Gastrocnemius medialis (tissue), 4 donors: ENCODE data around the gene SLC22A12. TPM values are rescaled to one million over a fixed set of nuclear protein-coding genes. Genes with fewer than 3 reads are reported as not detected.

Source experiments
- ATAC-seq, 2 donors: fragments of 150-250 bp; one replicate each; pipeline ENCODE4 v1.9.1; 2016
- DNase-seq, 2 donors: peaks; one replicate each; pipeline ENCODE4 v3.0.0-alpha.2; 2019
- H3K27ac ChIP-seq, 4 donors: fragments of 200-600 bp; sonication (generic); 1 replicate in 1 of 4; 2 replicates in 3 of 4; pipeline ENCODE4 v1.5.1; 2016 to 2018; ENCODE audit warnings: mild to moderate bottlenecking in 2 of 4, moderate library complexity in 1 of 4
- H3K27me3 ChIP-seq, 3 donors: fragments of 200-600 bp; sonication (generic) in 2 of 3; 1 replicate in 1 of 3; 2 replicates in 2 of 3; pipeline versions ENCODE4 v1.5.1 to v1.6.0; 2016 to 2019; ENCODE audit warnings: mild to moderate bottlenecking in 1 of 3, moderate library complexity in 1 of 3
- H3K36me3 ChIP-seq, 2 donors: fragments of 200-600 bp; sonication (generic) in 1 of 2; one replicate each; pipeline ENCODE4 v1.5.1; 2017 to 2018
- H3K4me1 ChIP-seq, 2 donors: fragments of 200-600 bp; sonication (generic) in 1 of 2; one replicate each; pipeline ENCODE4 v1.5.1; 2016 to 2017; ENCODE audit warnings: mild to moderate bottlenecking in 2 of 2
- H3K4me3 ChIP-seq, 4 donors: fragments of 200-600 bp; sonication (generic) in 3 of 4; 1 replicate in 1 of 4; 2 replicates in 3 of 4; pipeline ENCODE4 v1.5.1; 2016 to 2019; ENCODE audit warnings: mild to moderate bottlenecking in 2 of 4
- H3K9me3 ChIP-seq, 3 donors: fragments of 200-600 bp; sonication (generic) in 2 of 3; 1 replicate in 1 of 3; 2 replicates in 2 of 3; pipeline ENCODE4 v1.5.1; 2016 to 2019
- POLR2A ChIP-seq, 2 donors: fragments of 450-650 bp; IDR thresholded peaks; one replicate each; pipeline ENCODE4 v1.6.1; 2017; ENCODE audit warnings: antibody characterized with exemption in 2 of 2, mild to moderate bottlenecking in 2 of 2, moderate library complexity in 2 of 2
- in situ Hi-C, 4 donors: fragments of 200-750 bp; cut with MboI; loops; one replicate each; pipeline versions ENCODE4 v1.15.0 to v1.8.0; 2017; ENCODE audit warnings: low sequenced_read_pairs in 4 of 4
- intact Hi-C: fragments of 100-400 bp; cut with DNase I; formaldehyde crosslinking; loops from one replicate; pipeline ENCODE4 v1.15.1; 2023; ENCODE audit warnings: low total_unique reads
- total RNA-seq, 4 donors: library from RNA; depleted of rRNA; stranded (reverse); fragments of >200 nt; gene quantifications; one replicate each; pipeline versions ENCODE4 v1.1.0 to v1.2.3, GENCODE V29; 2016
- TF ChIP-seq, protein P1 (sequence below), 5 experiments: fragments of 450-650 bp in 3 of 5; fragments of 200-600 bp in 2 of 5; sonication (generic) in 2 of 5; IDR thresholded peaks in 4 of 5; conservative IDR thresholded peaks in 1 of 5; 1 replicate in 4 of 5; 2 replicates in 1 of 5; pipeline ENCODE4 v1.5.1; 2016 to 2019; ENCODE audit warnings: antibody characterized with exemption in 5 of 5, mild to moderate bottlenecking in 3 of 5, moderate library complexity in 3 of 5

Gene SLC22A12
- total RNA-seq, 4 donors from 2014 or later, result not detected

DNA sequence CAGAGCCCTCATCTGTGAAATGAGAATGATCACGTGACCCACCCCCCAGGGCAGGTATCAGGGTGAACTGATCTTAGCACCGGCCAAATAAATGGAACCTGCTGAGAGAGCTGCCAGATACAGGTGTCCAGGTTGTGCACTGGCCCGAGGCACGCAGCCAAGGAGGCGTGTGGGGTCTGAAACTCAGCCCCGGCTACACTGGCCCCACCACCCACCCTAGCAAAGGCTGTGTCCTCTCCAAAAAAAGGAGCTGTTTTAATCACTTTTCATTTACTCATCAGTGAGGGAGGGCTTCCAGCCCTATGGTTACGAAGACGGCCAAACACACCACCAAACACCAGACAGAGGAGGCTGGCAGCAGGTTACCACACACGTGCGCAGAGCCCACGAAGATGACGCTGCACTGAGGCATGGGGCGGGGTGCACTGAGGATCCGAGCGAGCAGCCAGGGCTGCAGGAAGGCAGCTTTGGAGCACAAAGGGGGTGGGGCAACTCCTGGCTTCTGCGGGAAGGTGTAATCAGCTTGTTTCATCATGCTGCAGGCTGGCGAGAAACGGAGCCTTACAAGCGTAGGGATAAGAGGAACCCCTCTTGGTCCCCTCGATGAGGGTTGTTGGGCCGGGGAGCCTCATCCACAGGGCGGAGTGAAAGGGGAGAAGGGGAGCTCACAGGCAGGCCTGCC is 19.5 kb upstream of the SLC22A12 start:
- in situ Hi-C loops, result no loop called here
- Histone ChIP-seq H3K27me3 (no peaks in the 10 kb centered on the region), H3K4me3 (no peak overlapping the region), H3K9me3 (no peaks in the 10 kb centered on the region), H3K27ac (no peak overlapping the region), H3K36me3 (no peaks in the 10 kb centered on the region), H3K4me1 (no peaks in the 10 kb centered on the region)
- ATAC-seq, result no peak
- TF ChIP-seq, protein P1, sequence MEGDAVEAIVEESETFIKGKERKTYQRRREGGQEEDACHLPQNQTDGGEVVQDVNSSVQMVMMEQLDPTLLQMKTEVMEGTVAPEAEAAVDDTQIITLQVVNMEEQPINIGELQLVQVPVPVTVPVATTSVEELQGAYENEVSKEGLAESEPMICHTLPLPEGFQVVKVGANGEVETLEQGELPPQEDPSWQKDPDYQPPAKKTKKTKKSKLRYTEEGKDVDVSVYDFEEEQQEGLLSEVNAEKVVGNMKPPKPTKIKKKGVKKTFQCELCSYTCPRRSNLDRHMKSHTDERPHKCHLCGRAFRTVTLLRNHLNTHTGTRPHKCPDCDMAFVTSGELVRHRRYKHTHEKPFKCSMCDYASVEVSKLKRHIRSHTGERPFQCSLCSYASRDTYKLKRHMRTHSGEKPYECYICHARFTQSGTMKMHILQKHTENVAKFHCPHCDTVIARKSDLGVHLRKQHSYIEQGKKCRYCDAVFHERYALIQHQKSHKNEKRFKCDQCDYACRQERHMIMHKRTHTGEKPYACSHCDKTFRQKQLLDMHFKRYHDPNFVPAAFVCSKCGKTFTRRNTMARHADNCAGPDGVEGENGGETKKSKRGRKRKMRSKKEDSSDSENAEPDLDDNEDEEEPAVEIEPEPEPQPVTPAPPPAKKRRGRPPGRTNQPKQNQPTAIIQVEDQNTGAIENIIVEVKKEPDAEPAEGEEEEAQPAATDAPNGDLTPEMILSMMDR (IDR thresholded peaks at IDR 0.05 in 4 of 5, conservative IDR thresholded peaks at IDR 0.05 in 1 of 5), result no peak
- no peak for TF ChIP-seq POLR2A (IDR thresholded peaks at IDR 0.05)
- DNase-seq, result no peak
- intact Hi-C loops, result no loop called here

- no peaks in the 10 kb centered on the region for H3K27me3 ChIP-seq
- no peaks in the 10 kb centered on the region for H3K36me3 ChIP-seq
- DNase-seq (no peak), ATAC-seq (no peak)
- H3K4me1 ChIP-seq, result no peaks in the 10 kb centered on the region
- no peaks in the 10 kb centered on the region for H3K9me3 ChIP-seq
- H3K27ac ChIP-seq, result no peak overlapping the region
- intact Hi-C loops, result no loop called here
- in situ Hi-C loops, result no loop called here
- TF ChIP-seq, protein P1 (IDR thresholded peaks at IDR 0.05 in 4 of 5, conservative IDR thresholded peaks at IDR 0.05 in 1 of 5), result no peak
- no peak for TF ChIP-seq POLR2A (IDR thresholded peaks at IDR 0.05)
- no peak overlapping the region for H3K4me3 ChIP-seq
Observed at GRCh38 chr11:64572143-64572542, 18.9 kb upstream of the SLC22A12 start.

DNA sequence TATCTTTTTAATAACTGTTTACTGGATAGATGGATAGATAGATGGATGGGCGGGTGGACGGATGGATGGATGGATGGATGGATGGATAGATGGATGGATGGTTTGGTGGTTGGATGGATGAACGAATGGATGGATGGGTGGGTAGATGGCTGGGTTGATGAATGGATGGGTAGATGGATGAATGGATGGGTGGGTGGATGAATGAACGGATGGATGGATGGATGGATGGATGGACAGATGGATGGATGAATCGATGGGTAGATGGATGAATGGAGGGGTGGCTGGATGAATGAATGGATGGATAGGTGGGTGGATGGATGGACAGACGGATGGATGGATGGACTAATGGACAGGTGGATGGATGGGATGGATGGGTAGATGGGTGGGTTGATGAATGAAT is 13.8 kb upstream of the SLC22A12 start:
- no peak overlapping the region for H3K27ac ChIP-seq
- H3K36me3 ChIP-seq, result no peaks in the 10 kb centered on the region
- no peak for DNase-seq
- H3K4me3 ChIP-seq, result no peak overlapping the region
- H3K9me3 ChIP-seq, result no peaks in the 10 kb centered on the region
- in situ Hi-C loops, result no loop called here
- H3K27me3 ChIP-seq, result peaks cover 0 to 3% (median 0%) of the 10 kb centered on the region in 3 donors
- no peak for ATAC-seq
- intact Hi-C loops, result no loop called here
- no peaks in the 10 kb centered on the region for H3K4me1 ChIP-seq
- TF ChIP-seq, protein P1 (IDR thresholded peaks at IDR 0.05 in 4 of 5, conservative IDR thresholded peaks at IDR 0.05 in 1 of 5), result no peak
- no peak for TF ChIP-seq POLR2A (IDR thresholded peaks at IDR 0.05)

GRCh38 chr11:64580412-64580811 is 10.6 kb upstream of the SLC22A12 start:
- Histone ChIP-seq H3K27me3 (peaks cover 0 to 3% (median 0%) of the 10 kb centered on the region in 3 donors), H3K36me3 (no peaks in the 10 kb centered on the region), H3K4me1 (peaks cover 0 to 6% of the 10 kb centered on the region in 2 donors), H3K9me3 (no peaks in the 10 kb centered on the region), H3K4me3 (no peak overlapping the region), H3K27ac (no peak overlapping the region)
- no peak for TF ChIP-seq POLR2A (IDR thresholded peaks at IDR 0.05)
- TF ChIP-seq, protein P1 (IDR thresholded peaks at IDR 0.05 in 4 of 5, conservative IDR thresholded peaks at IDR 0.05 in 1 of 5), result no peak
- intact Hi-C loops (no loop called here), in situ Hi-C loops (no loop called here)
- ATAC-seq, result no peak
- no peak for DNase-seq
